Camera-type eye (tissue), 1 donor: ENCODE results near the gene RC3H1. TPM values are rescaled to one million over a fixed set of nuclear protein-coding genes. Genes with fewer than 3 reads are reported as not detected.

ENCODE experiments used
- total RNA-seq: library from RNA; depleted of rRNA; stranded (reverse); fragments of >200 nt; gene quantifications from one replicate; pipeline ENCODE4 v1.2.3, GENCODE V29; 2014

RC3H1 gene, protein sequence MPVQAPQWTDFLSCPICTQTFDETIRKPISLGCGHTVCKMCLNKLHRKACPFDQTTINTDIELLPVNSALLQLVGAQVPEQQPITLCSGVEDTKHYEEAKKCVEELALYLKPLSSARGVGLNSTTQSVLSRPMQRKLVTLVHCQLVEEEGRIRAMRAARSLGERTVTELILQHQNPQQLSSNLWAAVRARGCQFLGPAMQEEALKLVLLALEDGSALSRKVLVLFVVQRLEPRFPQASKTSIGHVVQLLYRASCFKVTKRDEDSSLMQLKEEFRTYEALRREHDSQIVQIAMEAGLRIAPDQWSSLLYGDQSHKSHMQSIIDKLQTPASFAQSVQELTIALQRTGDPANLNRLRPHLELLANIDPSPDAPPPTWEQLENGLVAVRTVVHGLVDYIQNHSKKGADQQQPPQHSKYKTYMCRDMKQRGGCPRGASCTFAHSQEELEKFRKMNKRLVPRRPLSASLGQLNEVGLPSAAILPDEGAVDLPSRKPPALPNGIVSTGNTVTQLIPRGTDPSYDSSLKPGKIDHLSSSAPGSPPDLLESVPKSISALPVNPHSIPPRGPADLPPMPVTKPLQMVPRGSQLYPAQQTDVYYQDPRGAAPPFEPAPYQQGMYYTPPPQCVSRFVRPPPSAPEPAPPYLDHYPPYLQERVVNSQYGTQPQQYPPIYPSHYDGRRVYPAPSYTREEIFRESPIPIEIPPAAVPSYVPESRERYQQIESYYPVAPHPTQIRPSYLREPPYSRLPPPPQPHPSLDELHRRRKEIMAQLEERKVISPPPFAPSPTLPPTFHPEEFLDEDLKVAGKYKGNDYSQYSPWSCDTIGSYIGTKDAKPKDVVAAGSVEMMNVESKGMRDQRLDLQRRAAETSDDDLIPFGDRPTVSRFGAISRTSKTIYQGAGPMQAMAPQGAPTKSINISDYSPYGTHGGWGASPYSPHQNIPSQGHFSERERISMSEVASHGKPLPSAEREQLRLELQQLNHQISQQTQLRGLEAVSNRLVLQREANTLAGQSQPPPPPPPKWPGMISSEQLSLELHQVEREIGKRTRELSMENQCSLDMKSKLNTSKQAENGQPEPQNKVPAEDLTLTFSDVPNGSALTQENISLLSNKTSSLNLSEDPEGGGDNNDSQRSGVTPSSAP
- total RNA-seq, result 40.2 TPM

DNA sequence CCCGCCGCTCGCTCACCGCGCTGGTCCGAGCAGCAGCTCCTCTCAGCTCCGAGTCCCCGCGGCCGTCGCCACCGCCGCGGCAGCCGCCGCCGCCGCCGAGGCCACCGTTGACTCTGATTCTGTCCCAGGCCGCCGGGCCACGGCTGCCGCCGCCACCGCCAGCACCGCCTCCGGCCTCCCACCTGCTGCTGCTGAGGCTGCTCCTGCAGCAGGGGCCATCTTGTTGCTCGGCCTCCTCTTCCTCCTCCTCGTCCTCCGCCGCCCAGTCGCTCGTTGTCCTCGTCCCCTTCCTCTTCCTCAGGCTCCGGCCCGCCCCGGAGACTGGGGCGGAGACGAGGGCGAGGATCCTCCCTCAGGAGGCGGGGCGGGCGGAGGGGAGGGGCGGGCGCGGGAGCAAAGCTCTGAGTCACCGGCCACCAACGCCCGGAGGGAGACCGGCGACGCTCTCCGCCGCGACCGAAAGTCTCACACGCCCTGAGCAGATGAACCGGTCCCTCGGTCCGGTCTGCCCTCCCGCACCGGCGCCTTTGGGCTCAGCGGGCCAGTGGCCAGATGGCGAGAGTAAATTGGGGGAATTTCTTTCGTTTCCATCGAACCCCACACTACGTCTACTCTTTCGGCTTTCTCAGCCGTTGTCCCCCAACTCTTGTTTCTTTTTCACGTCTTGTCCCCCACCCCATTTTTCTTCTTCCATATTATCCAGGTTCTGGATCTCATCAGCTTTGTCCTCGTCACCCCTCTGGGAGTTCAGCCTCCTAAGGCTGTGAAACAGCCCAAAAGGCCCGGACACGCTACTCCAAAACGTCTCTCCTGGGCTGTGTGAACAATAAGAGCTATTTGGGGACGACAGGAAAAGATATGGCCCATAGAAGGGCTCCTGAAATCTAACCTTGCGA is at the start of gene RC3H1:
TSS of gene RC3H1 (minus strand) at position 278 of the 896 bp plus-strand sequence. CDS start 29,372 bp downstream, outside the sequence.

DNA sequence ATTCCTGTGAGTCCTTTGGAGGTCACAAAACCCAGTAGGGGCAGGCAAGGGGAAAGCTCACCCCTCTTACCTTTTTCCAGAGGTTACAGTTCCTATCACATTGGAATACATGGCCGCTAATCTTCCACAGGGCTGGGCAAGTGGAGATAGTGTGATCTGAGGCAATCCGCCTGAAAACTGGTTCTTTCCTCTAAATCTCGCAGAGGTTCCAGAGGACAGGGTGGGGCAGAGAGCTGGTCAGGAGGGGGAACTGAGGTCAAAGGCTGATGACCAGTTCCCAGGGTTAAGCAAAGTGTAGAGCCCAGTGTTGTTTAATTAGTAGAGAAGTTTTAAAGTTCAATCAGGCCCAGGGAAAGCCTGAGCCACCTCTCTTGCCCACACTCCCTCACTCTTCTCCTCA is 105.0 kb downstream of the RC3H1 start, which contains the start of gene SERPINC1:
TSS of gene SERPINC1 (minus strand) at position 179 of the 400 bp plus-strand sequence. CDS start at position 111, 68 bp downstream.

Other genes with a start within 250 kb of the RC3H1 start
- 17.9 TPM for gene DARS2, start 197.7 kb downstream of the RC3H1 start, total RNA-seq
- gene CENPL, start 197.5 kb downstream of the RC3H1 start, total RNA-seq, result 11.7 TPM
- 292 TPM for gene GAS5, start 154.4 kb downstream of the RC3H1 start, total RNA-seq
- 42.5 TPM for gene ZBTB37, start 154.0 kb downstream of the RC3H1 start, total RNA-seq
- gene SERPINC1, start 105.0 kb downstream of the RC3H1 start, total RNA-seq, result not detected
- 107 TPM for gene RABGAP1L, start 137.2 kb upstream of the RC3H1 start, total RNA-seq